ENCODE data around the gene HOTAIR. TPM values are rescaled to one million over a fixed set of nuclear protein-coding genes. Genes with fewer than 3 reads are reported as not detected.

The HOTAIR gene
- total and polyA plus RNA-seq, 7 donors: not detected

DNA sequence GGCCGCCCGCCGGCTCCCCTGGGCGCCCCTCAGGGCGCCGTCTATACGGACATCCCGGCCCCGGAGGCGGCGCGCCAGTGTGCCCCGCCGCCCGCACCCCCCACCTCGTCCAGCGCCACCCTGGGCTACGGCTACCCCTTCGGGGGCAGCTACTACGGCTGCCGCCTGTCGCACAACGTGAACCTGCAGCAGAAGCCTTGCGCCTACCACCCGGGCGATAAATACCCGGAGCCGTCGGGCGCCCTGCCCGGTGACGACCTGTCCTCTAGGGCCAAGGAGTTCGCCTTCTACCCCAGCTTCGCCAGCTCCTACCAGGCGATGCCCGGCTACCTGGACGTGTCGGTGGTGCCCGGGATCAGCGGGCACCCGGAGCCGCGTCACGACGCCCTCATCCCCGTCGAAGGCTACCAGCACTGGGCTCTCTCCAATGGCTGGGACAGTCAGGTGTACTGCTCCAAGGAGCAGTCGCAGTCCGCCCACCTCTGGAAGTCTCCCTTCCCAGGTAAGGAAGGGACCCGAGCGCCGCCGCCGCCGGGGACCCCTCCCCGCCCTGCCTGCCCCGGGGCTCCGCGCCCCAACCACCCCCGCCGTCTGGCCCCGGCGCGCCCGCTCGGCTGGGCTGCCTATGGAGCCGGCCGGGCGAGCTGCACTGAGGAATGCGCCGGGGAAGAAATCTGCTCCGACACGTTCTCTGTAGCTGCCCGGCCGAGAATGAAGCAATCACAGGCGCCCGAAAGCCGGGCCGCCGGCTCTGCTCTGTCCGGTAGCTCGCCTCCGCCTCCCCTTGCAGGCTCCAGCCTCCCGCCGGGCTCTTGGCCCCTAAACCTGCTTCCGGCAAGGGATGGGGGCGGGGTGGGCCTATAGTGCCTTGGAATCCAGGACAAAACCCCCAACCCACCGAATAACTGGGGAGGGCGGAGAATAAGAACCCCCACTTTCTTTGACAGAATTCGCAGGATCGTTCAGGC, 35.3 kb downstream of the HOTAIR start:
- H3K4me3 ChIP-seq: no peak overlapping the region
- intact Hi-C loops (cut with DNase I): no loop called here
- H3K27ac ChIP-seq: no peak overlapping the region
- TF ChIP-seq POLR2AphosphoS5 (IDR thresholded peaks at IDR 0.05): no peak
- no peak for TF ChIP-seq POLR2A (IDR thresholded peaks at IDR 0.05)
- no peak for TF ChIP-seq CTCF (IDR thresholded peaks at IDR 0.05)
- no peak for TF ChIP-seq EP300 (IDR thresholded peaks at IDR 0.05)
- DNase-seq: no peak
- WGBS, 2 donors: 7 to 18% methylated on average over 91 of the region's 91 CpGs
- H3K9me3 ChIP-seq: no peaks in the 10 kb centered on the region
- H3K4me1 ChIP-seq: peaks cover 0 to 30% (median 24%) of the 10 kb centered on the region in 4 donors
- no peaks in the 10 kb centered on the region for H3K36me3 ChIP-seq
- H3K27me3 ChIP-seq: peaks cover 67 to 100% (median 97%) of the 10 kb centered on the region in 3 donors

- TF ChIP-seq POLR2AphosphoS5 (IDR thresholded peaks at IDR 0.05): no peak
- TF ChIP-seq POLR2A (IDR thresholded peaks at IDR 0.05): no peak
- TF ChIP-seq EP300 (IDR thresholded peaks at IDR 0.05): no peak
- no peak for TF ChIP-seq CTCF (IDR thresholded peaks at IDR 0.05)
- no peaks in the 10 kb centered on the region for H3K36me3 ChIP-seq
- no peak for DNase-seq
- peaks cover 0 to 30% (median 24%) of the 10 kb centered on the region in 4 donors for H3K4me1 ChIP-seq
- H3K27ac ChIP-seq: no peak within 1 kb of the TSS
- H3K9me3 ChIP-seq: no peaks in the 10 kb centered on the region
- 6 to 24% methylated on average over 56 of the region's 56 CpGs for WGBS, 2 donors
- H3K4me3 ChIP-seq: no peak within 1 kb of the TSS
- intact Hi-C loops (cut with DNase I): no loop called here
- H3K27me3 ChIP-seq: peaks cover 64 to 100% (median 97%) of the 10 kb centered on the region in 3 donors
Observed at GRCh38 chr12:53938326-53939140, 36.2 kb downstream of the HOTAIR start, which contains the start of gene HOXC13. Gene HOXC13, plus strand, starts transcription at chr12:53938831. Its CDS starts 76 bp downstream, at chr12:53938907.

GRCh38 chr12:53937596-53938325, 37.0 kb downstream of the HOTAIR start:
- no peak overlapping the region for H3K4me3 ChIP-seq
- no peaks in the 10 kb centered on the region for H3K36me3 ChIP-seq
- 19 to 38% methylated on average over 23 of the region's 23 CpGs for WGBS, 2 donors
- peaks cover 64 to 100% (median 97%) of the 10 kb centered on the region in 3 donors for H3K27me3 ChIP-seq
- no peak overlapping the region for H3K27ac ChIP-seq
- H3K4me1 ChIP-seq: peaks cover 0 to 30% (median 24%) of the 10 kb centered on the region in 4 donors
- no peaks in the 10 kb centered on the region for H3K9me3 ChIP-seq
- no peak for DNase-seq
- intact Hi-C loops (cut with DNase I): no loop called here
- TF ChIP-seq EP300 (IDR thresholded peaks at IDR 0.05) (no peak), CTCF (IDR thresholded peaks at IDR 0.05) (no peak), POLR2A (IDR thresholded peaks at IDR 0.05) (no peak), POLR2AphosphoS5 (IDR thresholded peaks at IDR 0.05) (no peak)

DNA sequence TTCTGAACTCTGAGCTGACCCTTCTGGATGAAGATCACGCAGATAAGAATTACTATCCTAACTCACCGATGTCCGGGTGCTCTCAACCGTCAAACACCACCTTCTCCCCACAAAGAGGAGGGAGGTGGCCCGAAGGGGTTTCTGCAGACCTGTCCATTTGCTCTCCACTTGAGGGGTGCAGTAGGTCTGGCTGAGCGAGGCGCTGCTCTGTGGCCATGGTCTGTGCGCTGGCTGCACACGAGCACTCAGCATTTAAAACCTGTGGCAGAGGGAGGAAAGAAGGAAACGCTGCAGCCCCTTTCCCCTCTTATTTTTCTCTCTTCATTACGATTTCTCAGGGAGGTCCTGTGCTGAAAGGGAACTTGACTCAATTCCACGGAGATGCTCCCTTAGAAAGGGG, 37.7 kb downstream of the HOTAIR start:
- H3K27me3 ChIP-seq: peaks cover 59 to 100% (median 97%) of the 10 kb centered on the region in 3 donors

More for the DNA sequence above, 37.7 kb downstream of the HOTAIR start:
- Histone ChIP-seq H3K4me1 (peaks cover 0 to 30% (median 24%) of the 10 kb centered on the region in 4 donors), H3K36me3 (no peaks in the 10 kb centered on the region), H3K4me3 (no peak overlapping the region), H3K27ac (no peak overlapping the region), H3K9me3 (no peaks in the 10 kb centered on the region)
- no peak for TF ChIP-seq POLR2A (IDR thresholded peaks at IDR 0.05)
- TF ChIP-seq EP300 (IDR thresholded peaks at IDR 0.05): no peak
- no peak for TF ChIP-seq CTCF (IDR thresholded peaks at IDR 0.05)
- no peak for TF ChIP-seq POLR2AphosphoS5 (IDR thresholded peaks at IDR 0.05)
- 14 to 16% methylated on average over 12 of the region's 12 CpGs for WGBS, 2 donors
- intact Hi-C loops (cut with DNase I): no loop called here
- no peak for DNase-seq

All from sigmoid colon (tissue), 7 donors.